HL-60 (cell line): ENCODE measurements around the gene MAPK11.

Experiments
- GABPA ChIP-seq: IDR thresholded peaks from 2 replicates; pipeline ENCODE4 v1.6.1; 2012; ENCODE audit warnings: low read depth
- TF ChIP-seq, protein P1 (sequence below): IDR thresholded peaks from one replicate; pipeline ENCODE4 v1.5.1; 2011; ENCODE audit warnings: low read length, control low read depth, inconsistent platforms; ENCODE audit not compliant: insufficient read depth
- TF ChIP-seq, protein P2 (sequence below): IDR thresholded peaks from 2 replicates; pipeline ENCODE4 v1.6.1; 2012; ENCODE audit warnings: low read depth; ENCODE audit not compliant: insufficient replicate concordance

DNA sequence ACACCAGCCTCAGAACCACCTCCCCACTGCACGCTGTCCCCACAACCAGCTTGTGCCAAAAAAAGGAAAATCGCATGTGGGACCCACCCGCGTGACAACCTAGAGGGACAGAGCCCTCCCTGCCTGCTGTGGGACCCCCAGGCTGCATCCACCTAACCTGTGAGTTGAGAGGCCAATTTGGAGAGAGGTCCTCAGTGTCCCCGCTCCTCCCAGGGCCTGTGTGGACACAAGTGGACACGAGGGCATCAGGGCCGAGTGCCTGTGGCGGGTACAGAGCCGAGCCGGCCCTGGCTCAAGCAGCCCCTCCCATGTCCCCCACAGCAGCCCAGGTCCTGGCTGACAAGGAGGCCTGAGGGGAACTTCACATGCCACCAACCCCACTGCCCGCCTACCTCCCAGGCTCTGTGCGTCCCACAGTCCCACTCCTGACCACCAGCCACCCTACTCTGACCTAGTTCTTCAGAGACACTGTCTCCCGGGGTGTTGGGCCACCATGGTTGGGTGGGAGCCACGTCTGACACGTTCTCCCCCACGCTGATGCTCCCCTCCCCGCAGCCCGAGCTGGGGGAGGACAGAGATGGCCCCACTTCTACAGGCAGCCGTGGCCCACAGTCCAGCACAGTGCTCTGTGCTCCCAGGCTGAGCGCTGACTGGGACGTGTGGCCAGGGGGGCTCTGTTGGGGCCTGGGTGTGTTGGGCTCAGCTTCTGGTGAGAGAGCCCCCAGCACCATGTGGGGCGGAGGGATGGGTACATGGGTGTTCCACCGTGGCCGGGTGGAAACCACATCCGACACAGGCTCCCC, 50.2 kb downstream of the MAPK11 start:
- TF ChIP-seq, protein P1, sequence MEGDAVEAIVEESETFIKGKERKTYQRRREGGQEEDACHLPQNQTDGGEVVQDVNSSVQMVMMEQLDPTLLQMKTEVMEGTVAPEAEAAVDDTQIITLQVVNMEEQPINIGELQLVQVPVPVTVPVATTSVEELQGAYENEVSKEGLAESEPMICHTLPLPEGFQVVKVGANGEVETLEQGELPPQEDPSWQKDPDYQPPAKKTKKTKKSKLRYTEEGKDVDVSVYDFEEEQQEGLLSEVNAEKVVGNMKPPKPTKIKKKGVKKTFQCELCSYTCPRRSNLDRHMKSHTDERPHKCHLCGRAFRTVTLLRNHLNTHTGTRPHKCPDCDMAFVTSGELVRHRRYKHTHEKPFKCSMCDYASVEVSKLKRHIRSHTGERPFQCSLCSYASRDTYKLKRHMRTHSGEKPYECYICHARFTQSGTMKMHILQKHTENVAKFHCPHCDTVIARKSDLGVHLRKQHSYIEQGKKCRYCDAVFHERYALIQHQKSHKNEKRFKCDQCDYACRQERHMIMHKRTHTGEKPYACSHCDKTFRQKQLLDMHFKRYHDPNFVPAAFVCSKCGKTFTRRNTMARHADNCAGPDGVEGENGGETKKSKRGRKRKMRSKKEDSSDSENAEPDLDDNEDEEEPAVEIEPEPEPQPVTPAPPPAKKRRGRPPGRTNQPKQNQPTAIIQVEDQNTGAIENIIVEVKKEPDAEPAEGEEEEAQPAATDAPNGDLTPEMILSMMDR, result no peak
- TF ChIP-seq, protein P2, sequence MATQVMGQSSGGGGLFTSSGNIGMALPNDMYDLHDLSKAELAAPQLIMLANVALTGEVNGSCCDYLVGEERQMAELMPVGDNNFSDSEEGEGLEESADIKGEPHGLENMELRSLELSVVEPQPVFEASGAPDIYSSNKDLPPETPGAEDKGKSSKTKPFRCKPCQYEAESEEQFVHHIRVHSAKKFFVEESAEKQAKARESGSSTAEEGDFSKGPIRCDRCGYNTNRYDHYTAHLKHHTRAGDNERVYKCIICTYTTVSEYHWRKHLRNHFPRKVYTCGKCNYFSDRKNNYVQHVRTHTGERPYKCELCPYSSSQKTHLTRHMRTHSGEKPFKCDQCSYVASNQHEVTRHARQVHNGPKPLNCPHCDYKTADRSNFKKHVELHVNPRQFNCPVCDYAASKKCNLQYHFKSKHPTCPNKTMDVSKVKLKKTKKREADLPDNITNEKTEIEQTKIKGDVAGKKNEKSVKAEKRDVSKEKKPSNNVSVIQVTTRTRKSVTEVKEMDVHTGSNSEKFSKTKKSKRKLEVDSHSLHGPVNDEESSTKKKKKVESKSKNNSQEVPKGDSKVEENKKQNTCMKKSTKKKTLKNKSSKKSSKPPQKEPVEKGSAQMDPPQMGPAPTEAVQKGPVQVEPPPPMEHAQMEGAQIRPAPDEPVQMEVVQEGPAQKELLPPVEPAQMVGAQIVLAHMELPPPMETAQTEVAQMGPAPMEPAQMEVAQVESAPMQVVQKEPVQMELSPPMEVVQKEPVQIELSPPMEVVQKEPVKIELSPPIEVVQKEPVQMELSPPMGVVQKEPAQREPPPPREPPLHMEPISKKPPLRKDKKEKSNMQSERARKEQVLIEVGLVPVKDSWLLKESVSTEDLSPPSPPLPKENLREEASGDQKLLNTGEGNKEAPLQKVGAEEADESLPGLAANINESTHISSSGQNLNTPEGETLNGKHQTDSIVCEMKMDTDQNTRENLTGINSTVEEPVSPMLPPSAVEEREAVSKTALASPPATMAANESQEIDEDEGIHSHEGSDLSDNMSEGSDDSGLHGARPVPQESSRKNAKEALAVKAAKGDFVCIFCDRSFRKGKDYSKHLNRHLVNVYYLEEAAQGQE, result no peak
- no peak for TF ChIP-seq GABPA
